GM12892 (cell line): ENCODE measurements around the gene CCDC102A.

Experiments used
- POLR2A ChIP-seq: IDR thresholded peaks from 2 replicates; pipeline ENCODE4 v1.6.1; 2011; ENCODE audit warnings: low read depth, low read length, control low read depth
- POLR2AphosphoS5 ChIP-seq: IDR thresholded peaks from 2 replicates; pipeline ENCODE4 v1.6.1; 2011; ENCODE audit warnings: low read depth, low read length, control low read depth

- no peak for TF ChIP-seq POLR2A
- TF ChIP-seq POLR2AphosphoS5 = no peak
Measured at GRCh38 chr16:57522960-57523359, 13.4 kb downstream of the CCDC102A start.
